AG10803 (cell line): ENCODE measurements around the gene ALPL.
A peak's percentile ranks its signal among the peaks of the same experiment; 100 is the strongest.

Source experiments
- DNase-seq: peaks from one replicate; pipeline ENCODE4 v3.0.0; 2010; ENCODE audit warnings: low read depth
- H3K4me3 ChIP-seq: 2 replicates; pipeline ENCODE4 v1.5.1; 2011; ENCODE audit warnings: mild to moderate bottlenecking, low read length, control low read depth
- TF ChIP-seq, protein P1 (sequence below): conservative IDR thresholded peaks from 2 replicates; pipeline ENCODE4 v1.5.1; 2011; ENCODE audit warnings: mild to moderate bottlenecking, low read length, control low read depth, inconsistent platforms

Gene ALPL

DNA sequence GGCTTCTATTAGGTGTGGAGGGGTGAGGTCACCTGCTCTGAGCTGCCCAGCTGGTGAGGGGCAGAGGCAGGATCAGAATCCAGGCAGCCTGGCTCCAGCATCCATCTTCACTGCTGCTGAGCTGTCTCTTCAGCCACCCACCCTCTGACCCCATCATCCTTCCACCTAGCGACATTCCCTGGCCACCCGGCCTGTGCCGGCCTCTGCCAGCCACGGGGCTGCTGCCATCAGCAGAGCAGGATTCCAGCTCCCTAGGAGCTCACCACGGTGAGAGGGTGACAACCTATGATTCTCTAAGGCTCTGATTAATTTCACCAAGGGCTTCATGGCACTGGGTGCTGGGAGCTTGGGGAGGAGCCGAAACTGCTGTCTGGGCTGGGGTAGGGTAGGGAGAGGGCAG lies 32.1 kb downstream of the ALPL start:
- no peak for DNase-seq
- TF ChIP-seq, protein P1, sequence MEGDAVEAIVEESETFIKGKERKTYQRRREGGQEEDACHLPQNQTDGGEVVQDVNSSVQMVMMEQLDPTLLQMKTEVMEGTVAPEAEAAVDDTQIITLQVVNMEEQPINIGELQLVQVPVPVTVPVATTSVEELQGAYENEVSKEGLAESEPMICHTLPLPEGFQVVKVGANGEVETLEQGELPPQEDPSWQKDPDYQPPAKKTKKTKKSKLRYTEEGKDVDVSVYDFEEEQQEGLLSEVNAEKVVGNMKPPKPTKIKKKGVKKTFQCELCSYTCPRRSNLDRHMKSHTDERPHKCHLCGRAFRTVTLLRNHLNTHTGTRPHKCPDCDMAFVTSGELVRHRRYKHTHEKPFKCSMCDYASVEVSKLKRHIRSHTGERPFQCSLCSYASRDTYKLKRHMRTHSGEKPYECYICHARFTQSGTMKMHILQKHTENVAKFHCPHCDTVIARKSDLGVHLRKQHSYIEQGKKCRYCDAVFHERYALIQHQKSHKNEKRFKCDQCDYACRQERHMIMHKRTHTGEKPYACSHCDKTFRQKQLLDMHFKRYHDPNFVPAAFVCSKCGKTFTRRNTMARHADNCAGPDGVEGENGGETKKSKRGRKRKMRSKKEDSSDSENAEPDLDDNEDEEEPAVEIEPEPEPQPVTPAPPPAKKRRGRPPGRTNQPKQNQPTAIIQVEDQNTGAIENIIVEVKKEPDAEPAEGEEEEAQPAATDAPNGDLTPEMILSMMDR, result no peak
- H3K4me3 ChIP-seq, result no peak overlapping the region

DNA sequence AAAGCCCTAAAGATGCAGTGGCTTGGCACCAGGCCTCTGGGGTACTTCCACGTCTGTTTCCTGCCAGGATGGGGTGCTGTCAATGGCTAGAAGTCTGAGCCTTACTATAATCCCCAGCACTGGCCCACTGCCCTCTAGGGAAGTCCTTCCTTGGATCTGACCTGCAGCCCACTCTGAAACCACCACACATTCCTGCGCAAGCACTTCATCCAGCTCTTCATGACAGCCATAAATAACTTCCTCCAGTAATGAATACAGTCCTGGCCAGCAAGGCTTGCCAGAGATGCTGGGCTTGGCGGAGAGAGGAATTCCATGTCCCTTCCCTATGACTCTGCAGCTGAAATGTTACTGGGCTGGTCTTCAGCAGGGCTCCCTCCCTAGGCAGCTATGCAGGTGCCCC lies 32.6 kb downstream of the ALPL start:
- H3K4me3 ChIP-seq, result no peak overlapping the region
- TF ChIP-seq, protein P1, result peak; percentile 7; the same call in 1 of the 2 replicates
- peak; percentile 86 for DNase-seq

DNA sequence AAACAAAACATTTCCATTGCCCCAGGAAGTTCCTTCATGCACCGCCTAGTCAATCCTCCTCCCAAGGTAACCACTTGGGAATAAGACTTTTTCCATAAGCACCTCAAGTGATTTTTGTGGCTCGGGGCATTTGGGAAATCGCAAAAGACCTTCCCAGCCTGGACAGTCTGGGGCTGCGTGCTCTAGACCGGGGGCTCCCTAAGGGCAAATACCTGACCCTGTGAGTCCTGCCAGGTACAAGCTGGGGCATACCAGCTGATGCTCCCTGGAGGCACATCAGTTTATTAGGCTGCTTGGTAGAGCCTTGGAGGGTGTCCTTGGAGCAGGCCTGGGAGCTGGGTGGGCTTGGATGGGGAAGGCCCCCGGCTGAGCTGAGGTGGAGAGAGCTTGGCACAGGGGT lies 34.4 kb downstream of the ALPL start:
- no peak for DNase-seq
- H3K4me3 ChIP-seq, result no peak overlapping the region
- TF ChIP-seq, protein P1, result no peak

DNA sequence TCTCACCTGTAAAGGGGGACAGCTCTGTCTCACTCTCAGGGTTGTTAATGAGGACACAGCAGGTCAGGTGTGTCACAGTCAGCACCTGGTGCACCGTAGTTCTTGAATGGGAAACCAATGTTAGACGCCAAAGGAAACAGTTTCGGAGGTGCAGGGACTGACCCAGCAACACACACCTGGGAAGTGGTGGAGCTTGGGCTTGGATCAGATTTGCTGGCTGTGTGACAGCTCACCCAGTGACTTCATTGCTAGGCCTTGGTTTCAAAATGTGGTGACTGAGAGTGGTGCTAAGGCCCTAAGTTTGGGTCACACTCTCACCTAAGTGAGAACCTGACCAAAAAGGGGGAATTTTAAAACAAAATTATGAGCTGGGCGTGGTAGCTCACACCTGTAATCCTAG lies 34.9 kb downstream of the ALPL start:
- TF ChIP-seq, protein P1, result no peak
- no peak for DNase-seq
- no peak overlapping the region for H3K4me3 ChIP-seq

DNA sequence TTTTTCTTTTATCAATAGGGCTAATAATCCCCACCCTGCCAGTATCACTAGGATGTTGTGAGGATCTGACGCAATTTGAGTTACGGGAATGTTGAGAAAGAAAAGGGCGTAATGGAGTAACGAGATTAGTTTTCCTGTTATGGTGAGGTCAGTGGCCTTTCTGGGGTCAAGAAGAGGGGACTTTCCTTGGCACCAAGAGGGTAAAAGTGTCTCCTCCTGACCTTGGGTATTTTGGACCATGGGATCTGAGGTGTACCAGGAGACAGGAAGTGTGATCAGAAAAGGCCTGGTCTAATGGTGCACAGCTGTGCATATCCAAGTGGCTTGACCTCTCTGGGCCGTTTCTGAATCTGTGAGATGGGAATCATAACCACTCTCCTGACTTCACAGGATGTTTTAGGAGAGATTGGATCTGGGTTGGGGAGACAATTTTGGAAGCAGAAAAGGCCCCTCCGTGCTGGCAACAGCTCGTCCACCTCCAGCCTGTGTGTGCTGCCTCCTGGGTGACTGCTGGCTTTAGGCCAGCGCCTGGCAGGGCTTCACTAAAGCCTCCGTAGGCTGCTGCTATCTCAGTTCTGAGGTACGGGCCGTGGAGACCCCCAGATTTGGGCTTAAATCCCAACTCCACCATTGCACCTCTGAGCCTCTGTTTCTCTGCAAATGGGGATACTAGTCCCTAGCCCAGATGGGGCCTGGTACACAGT lies 37.1 kb downstream of the ALPL start:
- TF ChIP-seq, protein P1, result no peak
- no peak for DNase-seq
- H3K4me3 ChIP-seq, result no peak overlapping the region

DNA sequence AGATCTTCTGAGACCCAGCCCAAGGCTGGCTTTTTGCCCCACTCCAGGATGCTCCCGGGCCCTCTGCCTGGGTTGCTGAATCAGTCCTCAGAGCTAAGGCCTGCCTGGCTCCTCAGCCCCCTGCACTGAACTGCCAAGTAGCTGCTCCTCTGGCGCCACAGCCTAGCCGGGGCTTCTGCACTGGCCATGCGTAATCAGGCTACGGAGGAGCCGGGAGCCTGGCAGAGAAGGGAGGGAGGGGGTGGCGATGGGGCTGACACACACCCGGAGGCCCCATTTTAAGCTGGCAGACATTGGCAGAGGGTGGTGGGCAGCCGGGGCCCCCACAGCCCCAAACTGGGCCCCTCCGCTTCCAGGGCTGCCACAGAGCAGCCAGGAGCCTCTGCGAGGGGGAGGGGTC lies 38.7 kb downstream of the ALPL start:
- no peak for DNase-seq
- TF ChIP-seq, protein P1, result no peak
- H3K4me3 ChIP-seq, result no peak overlapping the region

DNA sequence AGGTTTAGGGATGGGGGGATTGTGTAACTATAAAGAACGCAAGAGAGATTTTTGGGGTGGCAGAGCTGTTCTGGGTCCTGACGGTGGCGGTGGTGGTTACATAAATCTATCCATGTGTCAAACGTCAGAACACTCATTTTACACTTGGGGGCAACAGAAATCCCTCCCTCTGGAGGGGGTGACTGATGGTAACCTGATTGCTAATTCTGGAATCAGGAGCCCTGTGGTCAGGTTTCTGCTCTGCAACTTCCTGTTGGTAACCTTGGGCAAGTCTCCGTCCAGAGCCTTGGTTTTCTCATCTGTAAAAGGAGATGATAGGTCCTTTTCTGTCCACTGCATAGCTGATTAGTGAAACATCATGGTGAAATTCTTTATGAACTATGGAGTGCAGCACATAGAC lies 40.9 kb downstream of the ALPL start:
- H3K4me3 ChIP-seq, result no peak overlapping the region
- peak; percentile 37 for DNase-seq
- TF ChIP-seq, protein P1, result no peak
